Measurements from ENCODE around the gene GREM2. TPM values are rescaled to one million over a fixed set of nuclear protein-coding genes. Genes with fewer than 3 reads are reported as not detected.

The GREM2 gene
- total RNA-seq, 4 donors from 2014 or later, result 0.22 to 1.2 (median 0.35) TPM

DNA sequence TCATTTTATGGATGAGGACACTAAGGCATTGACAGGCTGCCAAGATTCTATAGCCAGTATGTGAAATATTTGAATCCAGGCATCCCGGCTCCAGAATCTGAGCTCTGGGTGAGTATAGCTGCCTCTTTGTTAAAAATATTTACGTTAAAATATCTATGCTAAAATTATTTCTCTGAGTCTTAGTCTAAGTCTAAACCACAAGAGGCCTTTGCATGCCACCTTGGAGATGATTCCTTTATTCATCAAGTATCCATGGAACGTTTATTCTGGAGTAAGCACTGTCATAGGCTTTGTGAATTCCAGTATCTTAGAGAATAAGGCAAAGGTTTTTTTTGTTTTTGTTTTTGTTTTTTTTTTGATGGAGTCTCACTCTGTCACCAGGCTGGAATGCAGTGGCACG is 116.4 kb downstream of the GREM2 start:
- 75 to 83% methylated on average over 4 of the region's 4 CpGs for WGBS, 2 donors
- intact Hi-C loops (cut with DNase I), result no loop called here

GRCh38 chr1:240492832-240493440 is 119.0 kb downstream of the GREM2 start:
- Histone ChIP-seq H3K27ac (peak overlapping the region in 2 of 3 donors; percentile 10 to 28), H3K4me1 (no peaks in the 10 kb centered on the region), H3K4me3 (replicated peaks in 1 of 3) (no peak overlapping the region), H3K36me3 (no peaks in the 10 kb centered on the region), H3K27me3 (no peaks in the 10 kb centered on the region), H3K9me3 (no peaks in the 10 kb centered on the region)
- intact Hi-C loops (cut with DNase I), result no loop called here
- 50 to 66% methylated on average over 18 to 49 of the region's 52 CpGs for WGBS, 2 donors
- TF ChIP-seq CTCF (IDR thresholded peaks at IDR 0.05) (peak in 3 of 6 experiments; percentile 23 to 42 (median 27)), POLR2A (IDR thresholded peaks at IDR 0.05) (no peak)
- DNase-seq, result peak; percentile 76 to 77

More for the DNA sequence above, 116.4 kb downstream of the GREM2 start:
- Histone ChIP-seq H3K36me3 (no peaks in the 10 kb centered on the region), H3K4me1 (no peaks in the 10 kb centered on the region), H3K4me3 (replicated peaks in 1 of 3) (no peak overlapping the region), H3K9me3 (no peaks in the 10 kb centered on the region), H3K27me3 (no peaks in the 10 kb centered on the region), H3K27ac (no peak overlapping the region)
- no peak for TF ChIP-seq POLR2A (IDR thresholded peaks at IDR 0.05)
- TF ChIP-seq CTCF (IDR thresholded peaks at IDR 0.05), result no peak
- DNase-seq, result no peak

- H3K27ac ChIP-seq, result no peak overlapping the region
- no peak for TF ChIP-seq POLR2A (IDR thresholded peaks at IDR 0.05)
- no peak for TF ChIP-seq CTCF (IDR thresholded peaks at IDR 0.05)
- H3K9me3 ChIP-seq, result no peaks in the 10 kb centered on the region
- 89 to 91% methylated on average over 7 of the region's 7 CpGs for WGBS, 2 donors
- no peak for DNase-seq
- no peak overlapping the region for H3K4me3 ChIP-seq (replicated peaks in 1 of 3)
- H3K4me1 ChIP-seq, result no peaks in the 10 kb centered on the region
- no peaks in the 10 kb centered on the region for H3K27me3 ChIP-seq
- no peaks in the 10 kb centered on the region for H3K36me3 ChIP-seq
- intact Hi-C loops (cut with DNase I), result no loop called here
Measured at GRCh38 chr1:240491796-240492195, 120.2 kb downstream of the GREM2 start.

- H3K4me3 ChIP-seq (replicated peaks in 1 of 3), result no peak overlapping the region
- intact Hi-C loops (cut with DNase I), result no loop called here
- DNase-seq, result no peak
- H3K9me3 ChIP-seq, result no peaks in the 10 kb centered on the region
- WGBS, 2 donors, result 82 to 88% methylated on average over 5 of the region's 5 CpGs
- TF ChIP-seq POLR2A (IDR thresholded peaks at IDR 0.05) (no peak), CTCF (IDR thresholded peaks at IDR 0.05) (no peak)
- no peaks in the 10 kb centered on the region for H3K4me1 ChIP-seq
- H3K36me3 ChIP-seq, result no peaks in the 10 kb centered on the region
- no peaks in the 10 kb centered on the region for H3K27me3 ChIP-seq
- no peak overlapping the region for H3K27ac ChIP-seq
Measured at GRCh38 chr1:240491156-240491555, 120.8 kb downstream of the GREM2 start.

- TF ChIP-seq CTCF (IDR thresholded peaks at IDR 0.05), result no peak
- no peak for TF ChIP-seq POLR2A (IDR thresholded peaks at IDR 0.05)
- intact Hi-C loops (cut with DNase I), result no loop called here
- no peaks in the 10 kb centered on the region for H3K9me3 ChIP-seq
- 87 to 95% methylated on average over 3 of the region's 3 CpGs for WGBS, 2 donors
- DNase-seq, result no peak
- no peak overlapping the region for H3K27ac ChIP-seq
- no peaks in the 10 kb centered on the region for H3K27me3 ChIP-seq
- H3K4me1 ChIP-seq, result no peaks in the 10 kb centered on the region
- no peak overlapping the region for H3K4me3 ChIP-seq (replicated peaks in 1 of 3)
- H3K36me3 ChIP-seq, result no peaks in the 10 kb centered on the region
Measured at GRCh38 chr1:240487493-240487892, 124.5 kb downstream of the GREM2 start.
